ENCODE data around the gene PI16.

The PI16 gene

DNA sequence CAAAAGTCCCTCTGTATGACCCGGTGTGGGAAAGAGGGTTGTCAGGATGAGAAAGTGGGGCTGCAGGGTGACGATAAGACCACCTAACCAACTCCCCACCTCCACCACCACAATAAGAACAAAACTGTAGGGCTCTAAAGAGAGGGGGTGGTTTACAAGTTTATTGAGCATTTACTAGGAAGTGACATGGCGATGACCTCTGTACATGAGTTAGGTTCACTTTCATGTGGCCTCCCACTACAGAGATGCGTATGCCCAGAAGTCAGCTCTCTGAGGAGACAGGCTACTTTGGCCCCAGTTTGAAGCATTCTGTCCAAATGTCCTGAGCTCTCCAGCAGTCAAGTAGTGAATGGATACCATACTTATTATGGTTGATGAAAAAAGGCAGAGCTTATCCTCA lies 28.7 kb upstream of the PI16 start:
- Histone ChIP-seq H3K27me3 (replicated peaks; ENCODE audit: control insufficient read depth, insufficient read depth, low read length) (no peaks in the 10 kb centered on the region), H3K36me3 (ENCODE audit: control insufficient read depth, insufficient read depth, low read length) (peaks cover 3% of the 10 kb centered on the region), H3K4me3 (replicated peaks; ENCODE audit: low read depth, low read length) (no peak overlapping the region)
- TF ChIP-seq, protein P1, sequence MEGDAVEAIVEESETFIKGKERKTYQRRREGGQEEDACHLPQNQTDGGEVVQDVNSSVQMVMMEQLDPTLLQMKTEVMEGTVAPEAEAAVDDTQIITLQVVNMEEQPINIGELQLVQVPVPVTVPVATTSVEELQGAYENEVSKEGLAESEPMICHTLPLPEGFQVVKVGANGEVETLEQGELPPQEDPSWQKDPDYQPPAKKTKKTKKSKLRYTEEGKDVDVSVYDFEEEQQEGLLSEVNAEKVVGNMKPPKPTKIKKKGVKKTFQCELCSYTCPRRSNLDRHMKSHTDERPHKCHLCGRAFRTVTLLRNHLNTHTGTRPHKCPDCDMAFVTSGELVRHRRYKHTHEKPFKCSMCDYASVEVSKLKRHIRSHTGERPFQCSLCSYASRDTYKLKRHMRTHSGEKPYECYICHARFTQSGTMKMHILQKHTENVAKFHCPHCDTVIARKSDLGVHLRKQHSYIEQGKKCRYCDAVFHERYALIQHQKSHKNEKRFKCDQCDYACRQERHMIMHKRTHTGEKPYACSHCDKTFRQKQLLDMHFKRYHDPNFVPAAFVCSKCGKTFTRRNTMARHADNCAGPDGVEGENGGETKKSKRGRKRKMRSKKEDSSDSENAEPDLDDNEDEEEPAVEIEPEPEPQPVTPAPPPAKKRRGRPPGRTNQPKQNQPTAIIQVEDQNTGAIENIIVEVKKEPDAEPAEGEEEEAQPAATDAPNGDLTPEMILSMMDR (IDR thresholded peaks at IDR 0.05; ENCODE audit: insufficient read depth, low read length, poor library complexity, severe bottlenecking), result no peak
- no peak for DNase-seq (ENCODE audit: extremely low read depth, insufficient read length)

DNA sequence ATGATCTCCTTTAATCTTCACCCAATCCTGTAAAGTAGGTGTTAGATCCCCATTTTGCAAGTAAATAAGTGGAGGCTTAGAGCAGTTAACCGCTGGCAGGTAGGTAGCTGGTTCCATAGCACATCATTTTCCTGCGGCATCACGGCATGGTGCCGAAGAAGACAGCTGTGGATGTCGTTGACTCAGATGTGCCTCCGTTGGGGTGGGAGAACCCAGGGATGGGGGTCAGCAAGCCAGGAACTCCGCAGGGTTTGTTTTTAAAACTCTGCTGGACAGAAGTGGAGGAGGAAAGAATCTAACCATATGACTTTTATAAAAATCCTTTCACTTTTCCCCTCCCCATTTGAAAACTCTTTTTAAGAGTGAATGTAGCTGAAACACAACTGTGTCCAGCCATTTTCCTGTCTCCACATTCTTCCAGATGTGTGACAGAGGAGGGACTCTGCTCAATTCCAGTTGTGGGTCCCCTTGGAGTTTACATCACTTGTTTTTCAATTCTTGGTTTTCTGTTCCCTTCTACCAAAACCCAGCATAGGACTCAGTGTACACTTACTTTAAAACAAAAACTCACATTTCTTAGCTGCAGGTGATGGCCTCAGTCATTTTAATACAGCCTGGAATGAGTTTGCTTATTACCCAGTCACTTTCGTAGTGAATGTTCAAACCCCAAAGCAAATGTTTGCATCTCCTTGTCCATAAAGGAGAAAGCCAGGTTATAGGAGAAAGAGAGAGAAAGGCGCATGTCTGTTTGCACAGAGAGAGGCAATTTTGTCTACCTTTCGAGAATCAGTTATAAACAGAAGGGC lies 27.6 kb upstream of the PI16 start:
- TF ChIP-seq, protein P1 (IDR thresholded peaks at IDR 0.05; ENCODE audit: insufficient read depth, low read length, poor library complexity, severe bottlenecking), result no peak
- no peak overlapping the region for H3K4me3 ChIP-seq (replicated peaks; ENCODE audit: low read depth, low read length)
- no peak for DNase-seq (ENCODE audit: extremely low read depth, insufficient read length)
- H3K36me3 ChIP-seq (ENCODE audit: control insufficient read depth, insufficient read depth, low read length), result peaks cover 3% of the 10 kb centered on the region
- H3K27me3 ChIP-seq (replicated peaks; ENCODE audit: control insufficient read depth, insufficient read depth, low read length), result no peaks in the 10 kb centered on the region

DNA sequence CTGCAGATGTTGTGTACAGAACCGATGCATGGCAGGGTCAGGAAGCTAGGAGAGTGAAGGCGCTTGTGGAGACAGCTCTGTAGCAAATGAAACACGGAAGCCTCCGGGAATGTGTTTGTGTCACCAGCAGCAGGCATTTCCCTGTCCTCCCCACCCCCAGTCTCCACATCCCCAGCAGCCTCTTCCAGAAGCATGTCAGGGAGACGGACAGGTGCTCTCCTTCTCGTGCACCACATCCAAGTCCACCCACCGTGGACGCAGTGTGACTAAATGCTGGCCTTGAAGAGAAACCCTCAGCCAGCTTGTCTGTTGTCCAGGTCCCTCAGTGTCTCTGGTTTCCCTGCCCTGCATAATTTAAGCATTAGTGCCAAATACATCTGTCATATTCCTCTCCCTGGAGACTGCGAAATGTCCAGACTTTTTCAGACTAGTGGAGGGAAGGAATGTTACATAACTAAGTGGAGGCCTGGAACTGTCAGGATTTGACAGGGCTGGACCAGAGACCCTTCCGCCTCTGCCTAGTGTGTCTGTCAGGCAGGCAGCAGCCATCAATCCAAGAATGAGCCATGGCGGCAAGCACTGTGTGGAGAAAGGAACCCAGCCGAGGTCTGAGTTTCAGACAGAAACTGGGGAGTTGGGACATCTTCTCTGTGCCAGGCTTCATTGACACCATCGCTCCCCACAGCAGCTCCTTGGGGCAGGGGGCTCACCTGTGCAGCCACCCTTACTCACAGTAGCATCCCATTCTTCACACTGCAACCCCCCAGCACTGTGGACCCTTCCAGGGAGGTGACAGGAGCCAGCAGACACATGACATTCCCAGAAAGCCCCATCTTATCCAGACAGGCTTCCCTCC lies 26.6 kb upstream of the PI16 start:
- DNase-seq (ENCODE audit: extremely low read depth, insufficient read length), result no peak
- TF ChIP-seq, protein P1 (IDR thresholded peaks at IDR 0.05; ENCODE audit: insufficient read depth, low read length, poor library complexity, severe bottlenecking), result no peak

DNA sequence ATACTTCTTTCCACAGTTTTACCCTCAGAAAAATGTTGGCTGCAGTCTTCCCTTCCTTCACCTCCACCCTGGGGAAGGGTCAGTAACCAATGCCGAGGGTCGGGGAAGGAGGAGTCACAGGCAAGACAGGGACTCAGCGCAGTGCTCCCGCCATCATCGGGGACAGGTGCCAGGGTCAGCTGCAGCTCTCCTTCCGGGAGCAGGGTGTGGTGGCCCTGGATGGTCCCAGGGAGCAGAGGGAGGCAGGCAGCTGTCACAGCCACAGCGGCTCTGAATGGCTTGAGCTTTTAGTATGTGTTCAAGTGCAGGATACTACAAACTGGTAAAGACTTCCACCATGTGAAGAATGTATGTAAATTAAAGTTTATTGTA lies 26.0 kb upstream of the PI16 start:
- Histone ChIP-seq H3K27me3 (replicated peaks; ENCODE audit: control insufficient read depth, insufficient read depth, low read length) (no peaks in the 10 kb centered on the region), H3K4me3 (replicated peaks; ENCODE audit: low read depth, low read length) (no peak overlapping the region), H3K36me3 (ENCODE audit: control insufficient read depth, insufficient read depth, low read length) (peaks cover 2% of the 10 kb centered on the region)
- TF ChIP-seq, protein P1 (IDR thresholded peaks at IDR 0.05; ENCODE audit: insufficient read depth, low read length, poor library complexity, severe bottlenecking), result no peak
- no peak for DNase-seq (ENCODE audit: extremely low read depth, insufficient read length)

More for the DNA sequence above, 26.6 kb upstream of the PI16 start:
- H3K36me3 ChIP-seq (ENCODE audit: control insufficient read depth, insufficient read depth, low read length), result peaks cover 3% of the 10 kb centered on the region
- H3K4me3 ChIP-seq (replicated peaks; ENCODE audit: low read depth, low read length), result no peak overlapping the region
- no peaks in the 10 kb centered on the region for H3K27me3 ChIP-seq (replicated peaks; ENCODE audit: control insufficient read depth, insufficient read depth, low read length)

DNA sequence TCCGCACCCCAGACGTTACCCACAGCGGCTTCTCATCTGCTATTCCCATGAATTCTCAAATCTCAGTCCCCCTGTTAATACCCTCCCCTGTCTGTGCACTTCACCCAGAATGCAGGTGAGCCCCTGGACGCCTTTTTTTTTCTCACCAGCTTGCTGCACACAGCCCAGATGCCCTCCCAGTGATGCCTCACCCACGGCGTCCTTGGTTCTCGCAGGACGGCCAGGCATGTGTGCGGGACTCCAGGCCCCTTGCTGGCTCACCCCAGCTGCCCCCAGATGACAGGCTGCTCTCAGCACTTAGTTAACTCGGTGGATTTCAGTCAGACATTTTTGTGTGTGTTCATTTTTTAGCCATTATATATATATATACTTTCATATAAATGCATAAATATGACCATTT lies 25.4 kb upstream of the PI16 start:
- Histone ChIP-seq H3K36me3 (ENCODE audit: control insufficient read depth, insufficient read depth, low read length) (no peaks in the 10 kb centered on the region), H3K27me3 (replicated peaks; ENCODE audit: control insufficient read depth, insufficient read depth, low read length) (no peaks in the 10 kb centered on the region), H3K4me3 (replicated peaks; ENCODE audit: low read depth, low read length) (no peak overlapping the region)
- DNase-seq (ENCODE audit: extremely low read depth, insufficient read length), result no peak
- TF ChIP-seq, protein P1 (IDR thresholded peaks at IDR 0.05; ENCODE audit: insufficient read depth, low read length, poor library complexity, severe bottlenecking), result no peak

Measured in GM06990 (cell line).